H1 (cell line): ENCODE data around the gene MRPS31. TPM values are rescaled to one million over a fixed set of nuclear protein-coding genes. Genes with fewer than 3 reads are reported as not detected.

Experiments used
- CTCF ChIA-PET: fragments of 300-600 bp; sonication (Branson Sonifier 250); formaldehyde crosslinking; loops from one replicate; lab custom pipeline; 2021; ENCODE audit not compliant: partially characterized antibody; lab: Charles Lee
- POLR2A ChIA-PET: fragments of 300-600 bp; sonication (Branson Sonifier 250); formaldehyde crosslinking; loops from one replicate; lab custom pipeline; 2021; ENCODE audit warnings: inconsistent platforms; ENCODE audit not compliant: partially characterized antibody; lab: Charles Lee
- DNase-seq, 2 experiments: peaks; one replicate each; pipeline versions ENCODE4 v3.0.0 to v3.0.0-alpha.2; 2010 to 2022; ENCODE audit warnings: low spot score in 2 of 2, low read depth in 1 of 2, mixed read lengths in 1 of 2
- FAIRE-seq: peaks from 2 replicates; lab custom pipeline; 2011; peaks lifted over from hg19 to GRCh38; lab: Jason Lieb, UNC
- H2AFZ ChIP-seq: 2 replicates; pipeline ENCODE4 v1.8.1; 2012; ENCODE audit warnings: low read length, inconsistent platforms
- H2AK5ac ChIP-seq: 2 replicates; pipeline ENCODE4 v1.6.1; 2013; ENCODE audit warnings: low read depth, low read length
- H2BK120ac ChIP-seq: replicated peaks from 2 replicates; pipeline ENCODE3; 2013; ENCODE audit warnings: low read depth, low read length, inconsistent platforms
- H2BK12ac ChIP-seq: 2 replicates; pipeline ENCODE4 v1.6.1; 2013; ENCODE audit warnings: low read depth, low read length
- H2BK15ac ChIP-seq: 2 replicates; pipeline ENCODE4 v1.6.1; 2013; ENCODE audit warnings: low read length
- H2BK20ac ChIP-seq: 2 replicates; pipeline ENCODE4 v1.6.1; 2013; ENCODE audit warnings: low read length
- H2BK5ac ChIP-seq: 2 replicates; pipeline ENCODE4 v1.6.1; 2013; ENCODE audit warnings: low read depth, low read length
- H3K14ac ChIP-seq: 2 replicates; pipeline ENCODE4 v1.6.1; 2013; ENCODE audit warnings: inconsistent platforms; ENCODE audit not compliant: insufficient read length
- H3K18ac ChIP-seq: 2 replicates; pipeline ENCODE4 v1.6.1; 2013; ENCODE audit warnings: low read length; ENCODE audit errors: extremely low read depth
- H3K23ac ChIP-seq: 2 replicates; pipeline ENCODE4 v1.6.1; 2013; ENCODE audit warnings: inconsistent platforms; ENCODE audit not compliant: insufficient read length
- H3K23me2 ChIP-seq: 2 replicates; pipeline ENCODE4 v1.6.1; 2013; ENCODE audit warnings: low read depth, low read length
- H3K27ac ChIP-seq: 2 replicates; pipeline ENCODE4 v1.6.1; 2011; ENCODE audit warnings: low read depth, low read length, inconsistent platforms
- H3K27me3 ChIP-seq, 4 experiments: replicated peaks in 1 of 4; 1 replicate in 1 of 4; 2 replicates in 3 of 4; pipeline versions ENCODE4 v1.6.1 to v1.8.1; 2011 to 2013; ENCODE audit warnings: low read length in 3 of 4, mild to moderate bottlenecking in 3 of 4, inconsistent platforms in 2 of 4, mixed read lengths in 2 of 4, moderate library complexity in 1 of 4; ENCODE audit not compliant: control insufficient read depth in 3 of 4, insufficient read depth in 3 of 4; ENCODE audit errors: extremely low read depth in 1 of 4
- H3K36me3 ChIP-seq, 4 experiments: 2 replicates each; pipeline versions ENCODE4 v1.6.1 to v1.8.1; 2011 to 2013; ENCODE audit warnings: mild to moderate bottlenecking in 4 of 4, low read length in 3 of 4, moderate library complexity in 2 of 4, control low read depth in 1 of 4, inconsistent platforms in 1 of 4; ENCODE audit not compliant: insufficient read depth in 4 of 4, control insufficient read depth in 2 of 4
- H3K4ac ChIP-seq: replicated peaks from 2 replicates; pipeline ENCODE3; 2013; ENCODE audit warnings: low read length, low read depth, mixed read lengths, inconsistent platforms; ENCODE audit not compliant: insufficient read length
- H3K4me1 ChIP-seq, 4 experiments: replicated peaks in 1 of 4; 1 replicate in 1 of 4; 2 replicates in 3 of 4; pipeline versions ENCODE4 v1.6.1 to v1.8.1; 2011 to 2013; ENCODE audit warnings: low read length in 3 of 4, inconsistent platforms in 2 of 4, mixed read lengths in 1 of 4; ENCODE audit not compliant: insufficient read depth in 4 of 4, control insufficient read depth in 3 of 4
- H3K4me2 ChIP-seq, 2 experiments: 2 replicates each; pipeline versions ENCODE4 v1.6.1 to v1.8.1; 2011 to 2013; ENCODE audit warnings: low read depth in 2 of 2, low read length in 2 of 2, control low read depth in 1 of 2, inconsistent platforms in 1 of 2, mild to moderate bottlenecking in 1 of 2; ENCODE audit not compliant: insufficient read depth in 1 of 2
- H3K4me3 ChIP-seq, 4 experiments: fragments of 200-600, 300-600 bp in 1 of 4; sonication (generic), shearing (Covaris generic), sonication (Bioruptor Twin) in 1 of 4; 2 replicates each; pipeline versions ENCODE4 v1.5.1 to v1.8.1; 2011 to 2016; ENCODE audit warnings: low read length in 4 of 4, low read depth in 3 of 4, control low read depth in 2 of 4, inconsistent platforms in 2 of 4, mild to moderate bottlenecking in 2 of 4, mixed read lengths in 1 of 4, moderate library complexity in 1 of 4; ENCODE audit not compliant: insufficient read depth in 2 of 4; ENCODE audit errors: extremely low read depth in 1 of 4
- H3K56ac ChIP-seq: replicated peaks from 2 replicates; pipeline ENCODE3; 2013; ENCODE audit warnings: low read depth, mild to moderate bottlenecking, mixed read lengths, low read length, inconsistent platforms; ENCODE audit not compliant: insufficient read length
- H3K79me1 ChIP-seq: 2 replicates; pipeline ENCODE4 v1.6.1; 2013; ENCODE audit warnings: low read depth, low read length, control low read depth
- H3K79me2 ChIP-seq, 2 experiments: 2 replicates each; pipeline versions ENCODE4 v1.6.1 to v1.8.1; 2012 to 2013; ENCODE audit warnings: low read length in 2 of 2, mild to moderate bottlenecking in 2 of 2, inconsistent platforms in 1 of 2; ENCODE audit not compliant: insufficient read depth in 2 of 2, control insufficient read depth in 1 of 2
- H3K9ac ChIP-seq, 4 experiments: replicated peaks in 1 of 4; 1 replicate in 1 of 4; 2 replicates in 3 of 4; pipeline versions ENCODE4 v1.6.1 to v1.8.1; 2011 to 2013; ENCODE audit warnings: low read depth in 3 of 4, low read length in 3 of 4, control low read depth in 2 of 4, mild to moderate bottlenecking in 2 of 4, moderate library complexity in 2 of 4, inconsistent platforms in 1 of 4; ENCODE audit errors: extremely low read depth in 1 of 4
- H3K9me3 ChIP-seq, 2 experiments: 2 replicates each; pipeline versions ENCODE4 v1.6.1 to v1.8.1; 2012 to 2013; ENCODE audit warnings: mild to moderate bottlenecking in 2 of 2, moderate library complexity in 2 of 2, control low read depth in 1 of 2, inconsistent platforms in 1 of 2, low read depth in 1 of 2, low read length in 1 of 2, mixed read lengths in 1 of 2; ENCODE audit not compliant: insufficient read depth in 2 of 2
- H4K20me1 ChIP-seq, 2 experiments: replicated peaks in 1 of 2; 2 replicates each; pipeline versions ENCODE3 to v1.8.1; 2011 to 2013; ENCODE audit warnings: inconsistent platforms in 2 of 2, low read length in 2 of 2, mild to moderate bottlenecking in 1 of 2; ENCODE audit not compliant: insufficient read depth in 2 of 2, control insufficient read depth in 1 of 2
- H4K5ac ChIP-seq: 2 replicates; pipeline ENCODE4 v1.6.1; 2013; ENCODE audit warnings: low read length, low read depth, mixed read lengths, inconsistent platforms; ENCODE audit not compliant: insufficient read length
- H4K8ac ChIP-seq: 2 replicates; pipeline ENCODE4 v1.8.0; 2013; ENCODE audit warnings: mild to moderate bottlenecking, moderate library complexity, low read length, inconsistent platforms; ENCODE audit not compliant: insufficient read depth; ENCODE audit errors: extremely low read depth
- H4K91ac ChIP-seq: replicated peaks from 2 replicates; pipeline ENCODE3; 2013; ENCODE audit warnings: low read length, mixed read lengths, inconsistent platforms; ENCODE audit not compliant: insufficient read length
- ATF3 ChIP-seq: IDR thresholded peaks from 2 replicates; pipeline ENCODE4 v1.6.1; 2011; ENCODE audit warnings: low read depth, mild to moderate bottlenecking, low read length; ENCODE audit not compliant: insufficient read depth
- BRCA1 ChIP-seq: IDR thresholded peaks from 2 replicates; pipeline ENCODE4 v1.6.1; 2012; ENCODE audit warnings: low read depth, low read length, improper control_type of control experiment
- CHD2 ChIP-seq: IDR thresholded peaks from 2 replicates; pipeline ENCODE4 v1.6.1; 2012; ENCODE audit warnings: low read length, improper control_type of control experiment
- CTCF ChIP-seq, 3 experiments: IDR thresholded peaks; 1 replicate in 2 of 3; 2 replicates in 1 of 3; pipeline versions ENCODE4 v1.5.1 to v1.6.1; 2011; ENCODE audit warnings: low read length in 3 of 3, mild to moderate bottlenecking in 3 of 3, inconsistent platforms in 2 of 3, low read depth in 1 of 3, moderate library complexity in 1 of 3; ENCODE audit not compliant: insufficient read depth in 1 of 3; ENCODE audit errors: control extremely low read depth in 1 of 3
- FOSL1 ChIP-seq: IDR thresholded peaks from 2 replicates; pipeline ENCODE4 v1.6.1; 2011; ENCODE audit warnings: mild to moderate bottlenecking, low read depth, low read length, moderate library complexity; ENCODE audit not compliant: insufficient read depth
- GTF2F1 ChIP-seq: IDR thresholded peaks from 2 replicates; pipeline ENCODE4 v1.6.1; 2012; ENCODE audit warnings: low read depth, low read length, improper control_type of control experiment, borderline replicate concordance
- POLR2AphosphoS5 ChIP-seq: IDR thresholded peaks from 2 replicates; pipeline ENCODE4 v1.6.1; 2011; ENCODE audit warnings: low read depth, low read length
- RXRA ChIP-seq: IDR thresholded peaks from 2 replicates; pipeline ENCODE4 v1.6.1; 2011; ENCODE audit warnings: low read depth, mild to moderate bottlenecking, low read length, moderate library complexity; ENCODE audit not compliant: insufficient read depth
- SIRT6 ChIP-seq: IDR thresholded peaks from one replicate; pipeline ENCODE4 v1.7.1; 2012; ENCODE audit warnings: low read length, inconsistent platforms
- SRF ChIP-seq: IDR thresholded peaks from 2 replicates; pipeline ENCODE4 v1.6.1; 2011; ENCODE audit warnings: mild to moderate bottlenecking, low read depth, low read length, moderate library complexity
- TCF12 ChIP-seq: IDR thresholded peaks from 2 replicates; pipeline ENCODE4 v1.6.1; 2011; ENCODE audit warnings: low read depth, mild to moderate bottlenecking, low read length
- YY1 ChIP-seq: IDR thresholded peaks from 2 replicates; pipeline ENCODE4 v1.6.1; 2011; ENCODE audit warnings: low read depth, mild to moderate bottlenecking, low read length
- WGBS, 2 experiments: shearing (Covaris generic) in 1 of 2; methylation state at CpG; one replicate each; pipeline versions ENCODE4 v1.1.6 to v1.1.7; 2013 to 2015; ENCODE audit warnings: low lambda C conversion rate in 2 of 2, mixed read lengths in 2 of 2, inconsistent platforms in 1 of 2, low coverage in 1 of 2, missing lambda C conversion rate in 1 of 2; ENCODE audit not compliant: insufficient replicate concordance in 2 of 2, insufficient coverage in 1 of 2, insufficient read length in 1 of 2; ENCODE audit errors: extremely low coverage in 1 of 2, missing lambda C conversion rate in 1 of 2; 5-methylcytosine and 5-hydroxymethylcytosine counted together
- polyA plus RNA-seq, 7 experiments: library from polyadenylated mRNA; depleted of rRNA in 3 of 7; stranded (reverse) in 5 of 7; unstranded in 2 of 7; fragments of >200 nt in 5 of 7; fragments of 200-250 nt in 2 of 7; gene quantifications; 1 replicate in 5 of 7; 2 replicates in 1 of 7; 4 replicates in 1 of 7; pipeline versions ENCODE4 v1.2.1 to v1.2.3, GENCODE V29; 2011 to 2013; ENCODE audit warnings: missing spikeins in 2 of 7, mixed read lengths in 2 of 7
- total RNA-seq: library from RNA; stranded (reverse); fragmentation: NEBNext Ultra II Directional; extraction: Animal tissue kit (Norgen Biotek cat#: 25700); gene quantifications from 2 replicates; pipeline ENCODE4 v1.2.1, GENCODE V29; 2021

The MRPS31 gene
- total and polyA plus RNA-seq, 2 of the 8 experiments (the other 6 are each of a cell fraction or from before 2014, with no cell fraction given) = 13.6 to 33.3 TPM

GRCh38 chr13:40809471-40809870 lies 38.5 kb upstream of the MRPS31 start:
- no peak for DNase-seq
- H3K56ac ChIP-seq = no peak overlapping the region
- H3K4me3 ChIP-seq = no peak overlapping the region
- H3K4ac ChIP-seq = no peak overlapping the region
- H4K91ac ChIP-seq = no peak overlapping the region
- H2BK20ac ChIP-seq = no peak overlapping the region
- H4K8ac ChIP-seq = no peak overlapping the region
- no peak overlapping the region for H3K9ac ChIP-seq
- peaks cover 1% of the 10 kb centered on the region in 2 experiments for H4K20me1 ChIP-seq
- H2BK15ac ChIP-seq = no peak overlapping the region
- H3K23me2 ChIP-seq = no peaks in the 10 kb centered on the region
- no peak overlapping the region for H2BK12ac ChIP-seq
- no peak overlapping the region for H2BK5ac ChIP-seq
- FAIRE-seq = no peak
- no peaks in the 10 kb centered on the region for H3K79me2 ChIP-seq
- no peak overlapping the region for H3K27ac ChIP-seq
- H3K4me1 ChIP-seq = no peaks in the 10 kb centered on the region
- 90% methylated on average over 5 of the region's 5 CpGs; no CpG with 5 or more reads in 1 of the 2 experiments for WGBS, 2 experiments
- no peak overlapping the region for H2AFZ ChIP-seq
- H3K36me3 ChIP-seq = peaks cover 3 to 20% (median 9%) of the 10 kb centered on the region in 4 experiments; a peak in 5 of 8 replicates
- H3K18ac ChIP-seq = no peak overlapping the region
- ChIA-PET POLR2A (no interaction called here), CTCF (interaction anchor here (0.6 kb wide), 1 partner anchor 127 kb away, joined by 3 read pairs; no protein-coding TSS in a partner anchor)
- H2AK5ac ChIP-seq = no peak overlapping the region
- no peaks in the 10 kb centered on the region; the same call in 1 of the 2 replicates for H3K79me1 ChIP-seq
- no peak overlapping the region for H3K23ac ChIP-seq
- H3K14ac ChIP-seq = no peak overlapping the region
- no peak overlapping the region for H3K4me2 ChIP-seq
- no peaks in the 10 kb centered on the region for H3K27me3 ChIP-seq
- H3K9me3 ChIP-seq = no peaks in the 10 kb centered on the region
- no peak overlapping the region for H4K5ac ChIP-seq
- H2BK120ac ChIP-seq = no peak overlapping the region
- TF ChIP-seq SIRT6 = no peak
- TF ChIP-seq POLR2AphosphoS5 = no peak
- TF ChIP-seq CTCF (IDR thresholded peaks at IDR 0.05; ENCODE audit: control extremely low read depth in 1 of 3, insufficient read depth in 1 of 3, low read depth in 1 of 3, low read length in 3 of 3) = no peak
- no peak for TF ChIP-seq BRCA1
- TF ChIP-seq SRF = no peak
- TF ChIP-seq FOSL1 = no peak
- no peak for TF ChIP-seq ATF3
- TF ChIP-seq RXRA = no peak
- no peak for TF ChIP-seq TCF12
- no peak for TF ChIP-seq GTF2F1
- TF ChIP-seq YY1 = no peak
- TF ChIP-seq CHD2 = no peak
